Right renal pelvis (tissue), 4 donors: ENCODE data around the gene FAM200B. TPM values are rescaled to one million over a fixed set of nuclear protein-coding genes. Genes with fewer than 3 reads are reported as not detected.
A peak's percentile ranks its signal among the peaks of the same experiment; 100 is the strongest.

Experiments
- DNase-seq, 4 donors: peaks; one replicate each; pipeline ENCODE4 v3.0.0-alpha.2; 2013; ENCODE audit warnings: low read depth in 4 of 4, low spot score in 3 of 4, missing footprints in 1 of 4
- polyA plus RNA-seq, 4 donors: library from polyadenylated mRNA; unstranded; fragments of 120-200 nt; gene quantifications; one replicate each; pipeline ENCODE4 v1.2.1, GENCODE V29; 2013; ENCODE audit not compliant: insufficient read length in 4 of 4

The FAM200B gene
- polyA plus RNA-seq = 10 to 100 TPM; 68.5 to 87.8 (median 85.8) TPM

DNA sequence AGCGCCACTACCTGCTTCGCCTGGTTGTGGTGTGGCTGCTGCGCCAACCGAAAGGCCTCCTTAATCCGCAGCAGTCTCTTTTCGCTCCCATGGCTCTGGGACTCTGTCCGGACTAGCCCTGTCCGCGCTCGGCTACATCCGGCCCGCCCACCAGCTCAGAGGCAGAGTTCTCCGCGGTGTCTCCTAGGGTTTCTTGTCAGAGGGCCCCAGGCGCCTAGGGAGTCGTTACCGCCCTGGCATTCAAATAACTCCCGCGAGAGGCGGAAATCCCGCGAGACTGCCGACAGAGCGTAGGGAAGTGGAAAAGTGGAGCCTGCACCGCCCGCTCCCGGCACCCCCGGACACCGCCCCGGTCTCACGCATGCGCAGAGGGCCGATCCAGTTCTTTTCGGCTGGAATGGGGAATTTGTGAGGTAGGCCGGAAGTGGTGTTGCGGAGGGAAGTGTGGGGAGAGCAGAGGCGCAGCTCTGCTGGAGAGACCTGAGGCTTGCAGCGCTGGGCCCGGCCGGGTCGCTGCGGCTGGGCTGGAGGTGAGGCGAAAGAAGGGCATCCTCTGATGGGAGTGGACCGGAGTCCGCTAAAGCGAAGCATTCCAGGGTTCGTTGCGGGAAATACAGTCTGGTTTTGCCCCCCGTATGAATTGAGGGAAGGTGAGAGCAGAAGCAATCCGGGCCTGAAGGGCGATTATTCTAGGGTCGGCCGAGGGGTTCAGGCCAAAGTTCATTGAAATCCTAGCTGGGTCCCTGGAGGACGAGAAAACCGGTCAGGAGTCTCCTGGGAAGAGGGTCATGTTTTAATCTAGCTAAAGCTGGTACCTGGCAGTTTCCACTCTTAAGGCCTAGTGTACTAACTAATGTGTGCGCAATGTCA is at the start of gene FAM200B:
Gene FAM200B (plus strand): TSS at position 456 of the 870 bp plus-strand sequence. CDS start 5,151 bp downstream, outside the sequence.
- peak; percentile 98 to 99 (median 98) for DNase-seq

DNA sequence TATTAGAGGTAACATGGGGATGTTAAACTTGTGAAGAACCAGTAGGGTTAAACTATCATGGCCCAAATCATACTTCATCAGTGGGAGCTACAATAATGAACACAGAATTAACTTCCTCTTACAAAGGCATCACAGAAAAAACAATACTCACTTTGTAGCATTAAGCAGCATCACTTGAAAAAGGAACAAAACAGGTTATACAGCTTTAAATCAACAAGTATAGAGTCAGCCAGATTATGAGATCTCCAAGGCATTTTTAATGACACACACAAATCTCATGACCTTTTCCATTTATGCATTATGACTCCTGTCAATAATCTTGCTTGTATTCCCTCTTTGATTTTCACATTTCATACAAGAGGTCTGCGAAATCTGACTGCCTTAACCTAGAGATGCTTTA is 44.8 kb upstream of the FAM200B start:
- DNase-seq = no peak

DNA sequence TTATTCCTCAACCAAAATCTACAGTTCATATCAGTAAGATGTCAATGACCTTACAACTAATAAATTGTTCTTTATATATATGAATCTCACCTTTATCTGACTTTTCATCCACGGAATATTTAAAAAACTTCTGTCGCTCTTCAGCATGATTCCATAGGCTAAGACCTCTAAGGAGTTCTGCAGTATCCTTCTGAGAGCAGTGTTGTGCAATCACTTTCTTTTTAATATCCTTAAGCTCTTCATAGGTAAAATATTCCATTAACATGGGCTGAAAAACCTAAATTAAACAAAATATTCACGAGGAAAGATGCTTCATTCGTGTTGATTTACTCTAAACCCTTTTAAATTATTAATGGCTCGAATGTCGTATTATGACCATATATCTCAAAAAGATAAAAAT is 43.2 kb upstream of the FAM200B start:
- DNase-seq = no peak

DNA sequence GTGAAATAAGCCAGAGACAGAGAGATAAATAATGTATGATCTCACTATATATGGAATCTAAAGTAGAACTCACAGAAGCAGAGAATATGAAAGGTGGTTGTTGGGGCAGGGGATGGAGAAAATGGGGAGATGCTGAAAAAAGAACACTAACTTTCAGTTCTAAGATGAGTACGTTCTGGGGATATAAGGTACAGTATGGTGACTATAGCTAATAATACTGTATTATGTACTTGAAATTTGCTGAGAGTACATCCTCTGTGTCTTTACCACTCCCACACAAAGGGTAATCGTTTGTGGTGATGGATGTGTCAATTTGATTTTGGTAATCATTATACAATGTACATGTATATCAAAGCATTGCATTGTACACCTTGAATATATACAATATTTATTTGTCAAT is 33.0 kb upstream of the FAM200B start:
- no peak for DNase-seq

DNA sequence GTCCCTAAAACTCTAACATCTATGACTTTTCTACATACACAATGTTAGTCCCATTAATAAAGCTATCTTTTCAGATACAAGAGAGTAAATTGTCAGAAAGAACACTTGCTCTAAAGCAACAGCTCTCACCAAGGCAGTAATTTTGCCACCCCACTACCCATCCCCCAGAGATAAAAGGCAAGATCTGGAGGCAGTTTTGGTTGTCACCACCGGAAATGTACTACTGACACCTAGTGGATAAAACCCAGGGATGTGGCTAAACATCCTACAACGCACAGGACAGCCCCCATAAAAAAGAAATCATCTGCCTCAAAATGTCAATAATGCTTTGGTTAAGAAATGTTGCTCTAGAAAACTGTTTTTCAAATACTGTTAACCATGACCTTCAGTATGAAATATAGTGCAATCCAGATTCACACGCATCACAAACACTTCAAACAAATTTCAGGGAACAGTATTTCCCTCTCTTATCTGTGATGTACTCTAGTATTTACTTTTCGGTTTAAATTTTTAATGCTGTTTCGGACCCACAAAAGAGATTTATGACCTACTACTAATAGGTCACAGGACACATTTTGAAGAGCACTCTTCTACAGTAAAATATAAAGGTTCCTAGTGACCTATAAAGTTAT is 31.6 kb upstream of the FAM200B start:
- peak in 1 of 4 donors; percentile 31 for DNase-seq

DNA sequence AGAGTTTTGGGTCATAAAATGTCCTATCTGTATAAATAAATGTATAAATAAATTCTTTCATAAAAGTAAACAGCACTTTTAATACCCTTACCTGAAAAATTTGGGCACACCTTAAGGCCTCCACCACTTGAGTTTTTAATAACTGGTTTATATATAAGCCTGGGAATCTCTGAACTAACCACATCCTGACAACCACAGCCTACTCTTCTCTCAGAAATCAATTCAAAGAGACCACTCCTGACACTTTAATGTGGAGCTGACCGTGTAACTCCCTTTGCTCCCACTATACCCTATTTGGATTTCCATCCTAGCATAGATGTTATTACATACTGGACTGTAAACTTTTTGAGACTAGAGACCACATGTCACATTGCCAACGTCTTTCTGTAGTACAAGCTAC is 30.0 kb upstream of the FAM200B start:
- DNase-seq = no peak

DNA sequence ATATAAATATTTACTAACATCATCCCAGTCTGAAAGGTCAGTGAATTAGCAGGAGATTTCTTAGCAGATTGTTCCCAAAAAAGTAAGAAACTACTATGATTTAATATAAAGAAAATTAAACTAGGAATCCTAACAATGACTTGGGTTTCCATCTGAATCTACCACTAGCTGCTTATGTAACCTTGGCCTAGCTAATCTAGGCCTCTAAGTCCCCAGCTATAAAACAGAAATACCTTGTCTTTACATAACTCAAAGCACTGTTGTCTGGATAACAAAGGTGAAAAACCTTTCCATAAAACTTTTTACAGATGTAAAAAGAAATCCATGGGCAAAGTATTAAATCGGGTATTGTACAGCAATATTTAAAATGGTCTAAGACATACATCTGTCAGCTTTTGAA is 29.4 kb upstream of the FAM200B start:
- DNase-seq = no peak

DNA sequence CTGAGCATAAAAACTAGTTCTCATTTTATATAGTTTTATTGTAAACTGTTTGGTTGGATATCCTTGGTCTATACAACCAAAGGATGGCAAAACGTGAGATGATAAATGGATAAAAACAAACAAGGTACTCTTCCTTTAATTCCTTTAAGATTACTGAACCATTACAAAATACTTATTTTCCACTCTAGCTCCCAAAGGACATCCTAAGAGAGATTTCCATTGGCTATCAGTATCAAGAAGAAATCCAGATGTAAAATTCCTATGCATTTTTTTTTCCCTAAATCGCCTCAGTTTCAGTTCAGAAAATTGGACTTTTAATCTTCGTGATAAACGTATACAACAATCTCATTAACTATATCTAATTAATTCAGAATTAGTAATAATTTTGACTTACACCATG is 28.8 kb upstream of the FAM200B start:
- DNase-seq = no peak

DNA sequence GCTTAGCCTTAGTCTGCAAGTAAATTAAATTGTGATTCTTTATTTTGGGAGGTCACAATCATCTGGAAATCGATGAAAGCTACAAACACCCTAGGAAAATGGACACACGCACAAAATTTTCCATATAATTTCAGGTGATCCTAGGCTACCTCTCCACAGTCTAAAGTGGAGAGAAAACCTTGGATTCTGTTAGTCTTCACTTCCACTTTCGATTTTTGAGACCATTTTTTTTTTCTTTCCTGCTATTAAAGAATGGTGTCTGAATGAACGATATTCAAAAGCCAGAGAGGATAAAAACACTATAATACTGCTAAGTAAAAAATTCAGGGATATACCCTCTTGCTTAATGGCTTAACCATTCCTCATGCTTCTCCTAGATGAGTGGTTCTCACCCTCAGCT is 28.2 kb upstream of the FAM200B start:
- no peak for DNase-seq

DNA sequence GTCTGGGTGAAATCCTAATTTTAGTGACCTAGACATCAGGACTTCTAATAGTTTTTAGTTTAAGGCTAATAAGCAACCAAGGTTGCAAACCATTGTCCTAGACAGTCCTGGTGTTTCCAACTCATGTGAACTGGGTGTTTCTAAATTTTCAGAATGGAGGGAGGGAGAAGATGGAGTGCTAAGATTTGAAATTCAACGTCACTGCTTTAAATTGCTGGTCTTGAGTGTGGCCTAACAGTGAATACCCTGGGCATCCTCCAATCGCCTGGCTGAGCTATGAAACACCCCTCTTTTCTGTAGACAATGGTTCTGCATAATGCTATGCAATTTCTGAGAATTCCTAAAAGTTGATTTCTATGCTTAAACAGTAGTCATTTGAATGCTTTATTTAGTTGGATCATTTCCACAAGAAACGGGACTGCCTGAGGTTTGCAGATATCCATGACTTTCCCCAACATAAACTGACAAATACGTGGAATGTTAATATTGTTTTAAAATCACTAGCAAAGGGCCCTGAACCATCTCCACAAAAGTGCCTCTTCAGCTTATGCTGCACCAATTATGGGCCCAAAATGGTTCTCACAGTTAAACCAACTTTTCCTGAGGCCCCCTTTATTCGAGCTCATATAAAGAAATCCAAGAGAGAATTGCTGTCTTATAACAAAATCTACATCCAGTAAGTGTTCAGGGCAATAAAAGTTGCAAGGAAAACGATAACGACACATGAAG is 27.6 kb upstream of the FAM200B start:
- DNase-seq = peak in 2 of 4 donors; percentile 16 to 47

DNA sequence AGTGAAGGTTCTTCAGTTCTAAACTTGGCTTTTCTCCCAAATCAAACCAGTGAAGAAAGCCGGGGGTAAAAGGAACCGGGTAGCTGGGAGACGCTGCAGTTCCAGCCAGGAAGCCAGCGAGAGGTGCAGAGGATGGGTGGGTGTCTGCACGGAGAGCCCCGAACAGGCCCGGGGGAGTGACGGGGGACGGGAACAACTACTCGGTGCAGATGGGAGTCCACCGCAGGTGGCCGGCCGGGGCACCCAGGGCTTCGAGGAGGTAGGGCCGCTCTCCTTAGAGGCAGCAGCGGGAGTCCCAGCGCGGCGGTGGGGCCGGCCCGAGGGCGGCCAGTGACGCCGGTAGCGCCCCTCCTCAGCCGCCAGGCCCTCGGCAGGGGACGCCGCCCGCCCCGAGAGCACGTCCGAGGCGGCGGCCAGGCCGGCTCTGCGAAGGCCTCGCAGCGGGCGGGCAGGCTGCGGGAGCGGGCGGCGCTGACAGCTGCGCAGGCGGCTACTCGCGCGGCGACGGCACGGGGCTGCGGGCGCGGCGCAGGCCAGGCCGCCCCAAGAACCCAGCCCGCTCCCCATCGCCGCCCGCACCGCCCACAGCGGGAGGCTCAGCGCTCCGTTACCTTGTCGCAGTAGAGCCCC is 26.9 kb upstream of the FAM200B start:
- DNase-seq = peak in 2 of 4 donors; percentile 10 to 48

DNA sequence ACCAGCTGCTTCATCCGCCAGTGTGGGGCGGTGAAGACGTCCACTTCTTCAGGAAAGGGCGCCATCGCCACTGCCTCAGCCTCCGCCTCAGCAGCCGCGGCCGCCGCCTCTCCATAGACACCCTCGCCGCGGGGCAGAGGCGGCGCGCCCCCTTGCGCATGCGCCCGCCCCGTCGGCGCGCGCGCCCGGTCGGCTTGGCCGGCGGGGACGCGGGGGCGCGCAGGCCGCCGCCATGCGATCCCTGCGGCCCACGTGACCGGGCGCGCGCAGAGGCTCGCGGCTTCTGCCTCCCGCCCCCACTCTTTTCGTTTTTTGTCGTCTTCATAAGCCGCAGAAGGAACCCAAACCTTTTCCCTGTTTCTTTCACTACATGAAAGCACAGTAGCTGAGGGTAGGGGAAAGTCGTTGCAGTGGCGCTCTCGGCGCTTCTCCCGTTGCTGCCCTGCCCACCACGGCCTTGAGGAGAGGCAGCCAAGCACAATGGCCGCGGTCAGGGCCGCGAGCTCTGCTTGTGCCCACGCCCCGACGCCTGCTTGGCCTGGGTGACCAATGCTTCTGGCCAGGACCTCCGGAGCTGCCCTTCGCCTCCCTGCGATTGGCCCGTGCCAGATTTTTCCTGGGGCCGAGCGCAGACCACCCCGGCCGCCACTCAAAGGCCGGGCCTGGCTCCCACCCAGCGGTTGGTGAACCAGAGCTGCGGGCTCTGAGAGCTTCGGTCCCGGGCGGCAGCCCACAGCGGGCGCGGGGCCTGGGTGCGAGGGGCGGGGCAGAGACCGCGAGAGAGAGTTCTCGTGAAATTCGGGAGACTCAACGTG is 26.2 kb upstream of the FAM200B start, which contains the start of gene FBXL5:
Gene FBXL5 (minus strand): TSS at position 135 of the 815 bp plus-strand sequence. CDS start 70 bp downstream, at position 65.
- peak; percentile 82 to 86 (median 82) for DNase-seq

DNA sequence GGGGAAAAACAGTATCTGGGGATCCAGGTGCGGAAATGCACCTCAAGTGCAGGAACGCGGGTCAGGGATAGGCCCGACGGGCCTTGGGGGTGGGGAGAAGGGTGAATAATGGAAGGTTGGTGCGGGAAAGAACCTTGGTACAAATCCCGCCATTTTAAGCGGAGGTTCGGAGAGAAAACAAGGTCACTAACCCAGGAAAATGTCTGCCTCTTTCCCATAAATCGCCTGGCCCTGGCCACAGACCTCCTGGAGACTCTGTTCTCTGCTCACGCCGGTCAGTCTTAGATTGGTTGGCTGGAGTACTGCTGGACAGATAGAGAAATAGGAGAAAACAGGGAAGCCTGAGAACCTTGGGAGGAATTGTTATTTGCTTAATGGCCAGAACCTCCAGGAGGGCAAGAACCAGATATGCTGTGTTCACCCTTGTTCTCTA is 25.6 kb upstream of the FAM200B start:
- peak in 2 of 4 donors; percentile 16 to 31 for DNase-seq

DNA sequence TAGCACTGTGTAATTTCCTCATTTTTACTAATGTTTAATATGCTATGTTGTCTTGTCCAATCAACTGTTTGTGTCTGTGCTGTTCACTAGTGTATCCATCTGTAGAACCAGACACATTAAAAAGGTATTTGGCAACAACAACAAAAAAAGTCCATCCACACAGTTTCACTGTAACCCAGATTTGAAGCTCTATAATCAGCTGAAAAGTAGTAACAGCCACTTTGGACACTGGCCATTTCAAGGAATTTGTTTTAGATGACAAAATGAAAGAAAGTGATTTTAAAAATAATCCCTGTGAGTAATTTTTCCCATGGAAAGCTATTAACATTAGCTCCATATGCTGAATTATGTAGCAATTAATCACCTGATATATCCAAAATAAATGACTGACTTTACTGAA is 24.3 kb upstream of the FAM200B start:
- no peak for DNase-seq

DNA sequence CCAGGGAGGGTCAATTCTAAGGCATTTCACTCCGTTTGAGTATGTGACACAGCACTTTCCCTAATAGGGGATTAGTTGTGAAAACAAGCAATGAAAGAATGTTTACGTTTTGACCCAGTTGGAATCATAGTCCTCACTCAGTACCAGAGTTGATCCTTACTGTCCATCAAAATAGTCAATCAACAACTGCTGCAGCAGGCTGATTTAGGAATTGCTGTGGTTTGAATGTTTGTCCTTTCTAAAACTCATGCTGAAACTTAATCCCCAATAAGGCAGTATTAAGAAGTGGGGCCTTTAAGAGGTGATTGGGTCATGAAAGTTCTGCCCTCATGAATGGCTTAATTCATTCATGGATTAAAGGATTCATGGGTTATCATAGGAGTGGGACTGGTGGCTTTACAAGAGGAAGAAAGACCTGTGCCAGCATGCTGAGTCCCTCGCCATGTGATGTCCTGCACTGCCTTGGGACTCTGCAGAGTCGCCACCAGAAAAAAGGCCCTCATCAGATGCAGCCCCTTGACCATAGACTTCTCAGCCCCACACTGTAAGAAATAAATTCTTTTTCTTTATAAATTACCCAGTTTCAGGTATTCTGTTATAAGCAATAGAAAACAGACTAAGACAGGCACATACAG is 23.4 kb upstream of the FAM200B start:
- no peak for DNase-seq

DNA sequence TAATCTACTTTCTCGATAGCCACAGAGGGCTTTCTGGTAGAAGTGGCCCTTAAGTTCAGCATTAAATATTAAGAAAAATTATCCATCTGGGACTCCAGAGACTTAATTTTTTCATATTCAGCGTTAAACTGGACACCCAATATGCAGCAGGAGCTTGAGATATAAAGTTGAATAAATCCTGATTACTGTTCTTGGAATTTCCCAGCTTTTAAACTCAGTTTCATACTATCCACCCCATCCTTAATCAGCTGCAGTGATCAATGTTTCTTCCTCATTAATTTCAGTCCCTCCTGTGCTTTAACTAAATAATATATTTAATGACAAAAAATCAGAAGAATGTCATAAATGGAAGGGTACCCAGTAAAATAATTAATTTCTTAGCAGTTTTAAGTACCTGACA is 22.8 kb upstream of the FAM200B start:
- DNase-seq = no peak

DNA sequence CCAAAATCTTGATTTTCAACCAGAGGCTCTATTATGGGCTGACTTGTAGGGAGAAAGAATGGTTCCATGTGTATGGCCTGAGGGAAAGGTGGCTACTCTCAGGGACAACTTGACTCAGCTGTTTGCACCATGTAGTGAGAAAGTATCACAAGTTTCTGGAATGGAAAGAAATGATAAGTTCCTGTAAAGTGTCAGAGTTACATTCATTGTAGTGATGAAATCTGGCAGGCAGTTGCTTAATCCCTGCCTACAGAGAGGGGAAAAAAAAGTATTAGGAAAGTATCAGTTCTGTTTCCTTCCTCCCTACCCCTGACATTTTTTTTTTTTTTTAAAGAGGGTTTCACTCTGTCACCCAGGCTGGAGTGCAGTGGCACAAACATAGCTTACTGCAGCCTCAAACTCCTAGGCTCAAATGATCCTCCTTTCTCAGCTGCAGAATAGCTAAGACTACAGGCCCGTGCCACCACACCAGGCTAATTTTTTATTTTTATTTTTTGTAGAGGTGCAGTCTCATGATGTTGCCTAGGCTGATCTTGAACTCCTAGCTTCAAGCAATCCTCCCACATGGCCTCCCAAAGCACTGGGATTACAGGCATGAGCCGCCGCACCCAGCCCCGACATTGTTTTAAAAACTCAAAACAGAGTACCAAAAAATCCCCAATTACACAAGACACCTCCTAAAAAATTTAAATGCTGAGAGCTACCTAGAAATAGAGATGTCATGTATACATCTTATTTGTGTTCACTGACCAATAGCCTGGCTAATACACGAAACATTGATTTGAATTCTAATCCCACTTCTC is 21.7 kb upstream of the FAM200B start:
- DNase-seq = no peak

DNA sequence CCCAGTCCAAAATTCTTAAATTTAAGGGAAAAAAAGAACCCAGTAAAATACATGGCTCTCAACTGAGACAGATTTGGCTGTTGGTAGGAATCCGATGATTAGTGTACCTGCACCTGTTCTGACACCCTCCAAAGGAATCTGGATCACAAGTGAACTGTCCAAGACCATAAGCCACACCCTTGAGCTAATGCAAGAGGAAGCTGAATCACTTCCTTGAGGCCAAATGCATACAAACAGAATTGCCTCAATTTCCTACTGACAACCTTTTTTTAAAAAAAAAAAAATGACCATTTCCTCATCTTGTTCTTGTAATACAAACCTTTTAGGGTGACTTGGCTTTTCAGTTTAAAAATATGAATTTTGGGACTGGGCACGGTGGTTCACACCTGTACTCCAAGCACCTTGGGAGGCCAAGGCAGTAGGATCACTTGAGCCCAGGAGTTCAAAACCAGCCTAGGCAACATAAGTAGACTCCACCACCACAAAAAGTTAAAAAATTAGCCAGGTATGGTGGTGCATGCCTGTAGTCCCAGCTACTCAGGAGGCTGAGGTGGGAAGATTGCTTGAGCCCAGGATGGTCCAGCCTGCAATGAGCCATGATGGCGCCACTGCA is 15.8 kb upstream of the FAM200B start:
- no peak for DNase-seq
